ENCODE measurements around the gene LARGE1. TPM values are rescaled to one million over a fixed set of nuclear protein-coding genes. Genes with fewer than 3 reads are reported as not detected.

Gene LARGE1
- total and polyA plus RNA-seq, 2 of the 4 experiments (the other 2 are of a cell fraction), result 6.2 to 12.4 TPM

DNA sequence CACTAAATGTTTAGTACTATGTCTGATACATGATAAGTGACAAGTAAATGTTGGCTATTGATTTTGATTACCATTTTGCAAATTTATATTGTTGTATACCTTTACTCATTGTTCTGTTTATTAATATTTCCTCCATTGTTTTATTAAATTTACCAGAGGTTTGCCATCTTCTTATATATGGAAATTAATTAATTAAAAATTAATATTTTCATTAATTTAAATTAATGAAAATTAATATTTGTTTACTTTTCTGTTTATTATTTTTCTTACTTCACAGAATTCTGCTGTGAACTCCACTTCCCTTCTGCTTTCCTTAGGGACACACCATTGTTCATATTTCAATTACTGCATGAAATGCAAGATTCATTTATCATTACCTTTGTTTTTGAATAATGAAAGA, 331.0 kb downstream of the LARGE1 start:
- no peak overlapping the region for H2AFZ ChIP-seq (replicated peaks; ENCODE audit: low read length, poor library complexity)
- in situ Hi-C loops (cut with MboI; ENCODE audit: low sequenced_read_pairs), result no loop called here
- no peak overlapping the region for H3K4me3 ChIP-seq (ENCODE audit: insufficient read depth, low read depth, low read length)
- no peaks in the 10 kb centered on the region for H3K9me3 ChIP-seq (ENCODE audit: control insufficient read depth, insufficient read depth, low read length)
- no peak overlapping the region for H3K14ac ChIP-seq (replicated peaks; ENCODE audit: low read depth, low read length)
- TF ChIP-seq RAD21 (IDR thresholded peaks at IDR 0.05; ENCODE audit: low read length) (no peak), FOS (IDR thresholded peaks at IDR 0.05; ENCODE audit: low read depth, low read length) (no peak), POLR2A (IDR thresholded peaks at IDR 0.05; ENCODE audit: low read depth, low read length) (no peak), MAZ (IDR thresholded peaks at IDR 0.05; ENCODE audit: borderline replicate concordance, low read depth, low read length) (no peak), CEBPB (IDR thresholded peaks at IDR 0.05; ENCODE audit: low read depth, low read length) (no peak), MAFK (IDR thresholded peaks at IDR 0.05; ENCODE audit: low read depth, low read length) (no peak), NFE2L2 (IDR thresholded peaks at IDR 0.05; ENCODE audit: low read depth, low read length) (no peak), BHLHE40 (IDR thresholded peaks at IDR 0.05; ENCODE audit: low read depth, low read length) (no peak), RFX5 (IDR thresholded peaks at IDR 0.05; ENCODE audit: low read depth, low read length) (no peak)
- TF ChIP-seq, protein P1, sequence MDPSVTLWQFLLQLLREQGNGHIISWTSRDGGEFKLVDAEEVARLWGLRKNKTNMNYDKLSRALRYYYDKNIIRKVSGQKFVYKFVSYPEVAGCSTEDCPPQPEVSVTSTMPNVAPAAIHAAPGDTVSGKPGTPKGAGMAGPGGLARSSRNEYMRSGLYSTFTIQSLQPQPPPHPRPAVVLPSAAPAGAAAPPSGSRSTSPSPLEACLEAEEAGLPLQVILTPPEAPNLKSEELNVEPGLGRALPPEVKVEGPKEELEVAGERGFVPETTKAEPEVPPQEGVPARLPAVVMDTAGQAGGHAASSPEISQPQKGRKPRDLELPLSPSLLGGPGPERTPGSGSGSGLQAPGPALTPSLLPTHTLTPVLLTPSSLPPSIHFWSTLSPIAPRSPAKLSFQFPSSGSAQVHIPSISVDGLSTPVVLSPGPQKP (IDR thresholded peaks at IDR 0.05; ENCODE audit: borderline replicate concordance, low read depth, low read length), result no peak
- TF ChIP-seq, protein P2, sequence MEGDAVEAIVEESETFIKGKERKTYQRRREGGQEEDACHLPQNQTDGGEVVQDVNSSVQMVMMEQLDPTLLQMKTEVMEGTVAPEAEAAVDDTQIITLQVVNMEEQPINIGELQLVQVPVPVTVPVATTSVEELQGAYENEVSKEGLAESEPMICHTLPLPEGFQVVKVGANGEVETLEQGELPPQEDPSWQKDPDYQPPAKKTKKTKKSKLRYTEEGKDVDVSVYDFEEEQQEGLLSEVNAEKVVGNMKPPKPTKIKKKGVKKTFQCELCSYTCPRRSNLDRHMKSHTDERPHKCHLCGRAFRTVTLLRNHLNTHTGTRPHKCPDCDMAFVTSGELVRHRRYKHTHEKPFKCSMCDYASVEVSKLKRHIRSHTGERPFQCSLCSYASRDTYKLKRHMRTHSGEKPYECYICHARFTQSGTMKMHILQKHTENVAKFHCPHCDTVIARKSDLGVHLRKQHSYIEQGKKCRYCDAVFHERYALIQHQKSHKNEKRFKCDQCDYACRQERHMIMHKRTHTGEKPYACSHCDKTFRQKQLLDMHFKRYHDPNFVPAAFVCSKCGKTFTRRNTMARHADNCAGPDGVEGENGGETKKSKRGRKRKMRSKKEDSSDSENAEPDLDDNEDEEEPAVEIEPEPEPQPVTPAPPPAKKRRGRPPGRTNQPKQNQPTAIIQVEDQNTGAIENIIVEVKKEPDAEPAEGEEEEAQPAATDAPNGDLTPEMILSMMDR (conservative IDR thresholded peaks at IDR 0.05; ENCODE audit: low read depth, low read length), result no peak
- H2BK20ac ChIP-seq (ENCODE audit: low read depth, low read length), result no peak overlapping the region
- no peaks in the 10 kb centered on the region for H3K27me3 ChIP-seq (ENCODE audit: control insufficient read depth, insufficient read depth, low read length)
- H2AK5ac ChIP-seq (ENCODE audit: low read depth, low read length), result no peak overlapping the region
- H2BK15ac ChIP-seq (ENCODE audit: low read depth, low read length), result no peak overlapping the region
- peaks cover 2% of the 10 kb centered on the region; the same call in 1 of the 2 replicates for H3K9me1 ChIP-seq (ENCODE audit: insufficient read depth, low read length)
- no peak overlapping the region for H4K8ac ChIP-seq (ENCODE audit: low read depth in 2 of 2, low read length in 2 of 2)
- BruUV-seq (replicated peaks), result no TSS peak
- H3K9ac ChIP-seq (ENCODE audit: low read depth, low read length), result no peak overlapping the region
- no peak overlapping the region for H2BK5ac ChIP-seq (ENCODE audit: low read depth, low read length, poor library complexity, severe bottlenecking)
- ChIA-PET CTCF (no interaction called here), POLR2A (ENCODE audit: unreplicated experiment) (no interaction called here)
- H3K4me1 ChIP-seq (ENCODE audit: control insufficient read depth, insufficient read depth, low read length), result no peaks in the 10 kb centered on the region
- DNase-seq (no peak), ATAC-seq (ENCODE audit: low read depth) (no peak)
- H3K23ac ChIP-seq (ENCODE audit: low read depth, low read length), result no peak overlapping the region
- dilution Hi-C loops (cut with HindIII; ENCODE audit: low sequenced_read_pairs, unreplicated experiment), result no loop called here
- no peak overlapping the region for H3K4ac ChIP-seq (ENCODE audit: low read depth, low read length)
- no peak overlapping the region for H3K56ac ChIP-seq (ENCODE audit: extremely low read depth, insufficient read depth, low read length)
- no peak overlapping the region for H2BK120ac ChIP-seq (ENCODE audit: low read depth, low read length)
- intact Hi-C loops (cut with micrococcal nuclease), result no loop called here
- H3K18ac ChIP-seq (ENCODE audit: low read depth, low read length), result no peak overlapping the region
- H3K27ac ChIP-seq (ENCODE audit: insufficient read depth, low read length), result no peak overlapping the region
- no peak overlapping the region for H3K4me2 ChIP-seq (ENCODE audit: low read depth, low read length)
- H4K20me1 ChIP-seq (ENCODE audit: insufficient read depth, low read length), result no peaks in the 10 kb centered on the region
- no peaks in the 10 kb centered on the region for H3K36me3 ChIP-seq (ENCODE audit: control insufficient read depth, insufficient read depth, low read length)
- H4K91ac ChIP-seq (ENCODE audit: insufficient read depth, low read depth, low read length), result no peak overlapping the region
- H4K5ac ChIP-seq (ENCODE audit: low read depth, low read length), result no peak overlapping the region
- H2AK9ac ChIP-seq (replicated peaks; ENCODE audit: low read depth, low read length, poor library complexity), result no peak overlapping the region
- H3K79me1 ChIP-seq (ENCODE audit: low read depth in 1 of 2, low read length in 2 of 2), result no peaks in the 10 kb centered on the region

Data from IMR-90 (cell line).